GM21367 (cell line): Measurements from ENCODE around the gene FBRSL1.
A peak's percentile ranks its signal among the peaks of the same experiment; 100 is the strongest.
"Not testable (repeated sequence)": the region's sequence is repeated elsewhere in the genome, so short reads cannot be mapped to it uniquely, and the experiment has no call there.

Source experiments
- ATAC-seq: cut with Tn5 transposase; IDR thresholded peaks from one replicate; pipeline ENCODE4 v1.9.1; 2021; ENCODE audit not compliant: unreplicated experiment

The FBRSL1 gene

DNA sequence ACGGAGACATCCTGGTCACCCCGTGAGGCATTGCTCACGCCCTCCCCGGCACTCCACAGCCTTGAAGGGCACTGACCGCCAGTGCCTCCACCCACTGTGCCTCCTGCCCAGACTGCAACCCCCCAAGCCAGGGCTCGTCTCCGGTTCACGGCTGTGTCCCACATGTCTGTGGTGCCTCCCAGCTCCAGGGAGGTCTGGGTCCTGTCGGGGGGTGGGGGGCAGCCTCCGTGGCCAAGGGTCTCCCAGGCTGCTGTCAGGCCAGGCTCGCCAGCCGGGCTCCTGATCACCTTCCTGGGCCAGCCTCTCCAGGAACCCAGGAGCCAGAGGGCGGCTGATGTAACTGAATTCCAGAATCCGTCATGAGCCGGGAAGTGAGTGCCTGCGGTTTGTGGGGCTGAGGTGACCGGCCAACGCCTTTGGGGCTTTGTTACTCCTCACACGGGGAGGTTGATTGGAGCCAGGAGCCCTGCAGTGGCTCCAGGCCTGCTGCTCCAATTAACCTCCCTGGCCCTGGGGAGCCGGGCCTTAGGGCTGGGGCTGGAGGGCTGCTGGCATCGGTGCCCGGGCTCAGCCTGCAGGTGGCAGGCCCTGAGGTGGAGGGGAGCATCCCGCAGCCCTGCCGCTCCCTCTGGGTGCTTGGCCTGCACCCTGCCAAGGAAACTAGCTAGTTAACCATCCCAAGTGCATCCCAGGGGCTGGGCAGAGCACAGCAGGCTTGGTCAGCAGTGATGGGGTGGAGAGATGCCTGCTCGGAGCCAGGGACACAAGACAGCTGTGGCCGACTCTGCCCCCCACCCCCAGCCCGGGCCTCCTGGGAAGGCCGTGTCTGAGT is 36.4 kb upstream of the FBRSL1 start:
- no peak for ATAC-seq

DNA sequence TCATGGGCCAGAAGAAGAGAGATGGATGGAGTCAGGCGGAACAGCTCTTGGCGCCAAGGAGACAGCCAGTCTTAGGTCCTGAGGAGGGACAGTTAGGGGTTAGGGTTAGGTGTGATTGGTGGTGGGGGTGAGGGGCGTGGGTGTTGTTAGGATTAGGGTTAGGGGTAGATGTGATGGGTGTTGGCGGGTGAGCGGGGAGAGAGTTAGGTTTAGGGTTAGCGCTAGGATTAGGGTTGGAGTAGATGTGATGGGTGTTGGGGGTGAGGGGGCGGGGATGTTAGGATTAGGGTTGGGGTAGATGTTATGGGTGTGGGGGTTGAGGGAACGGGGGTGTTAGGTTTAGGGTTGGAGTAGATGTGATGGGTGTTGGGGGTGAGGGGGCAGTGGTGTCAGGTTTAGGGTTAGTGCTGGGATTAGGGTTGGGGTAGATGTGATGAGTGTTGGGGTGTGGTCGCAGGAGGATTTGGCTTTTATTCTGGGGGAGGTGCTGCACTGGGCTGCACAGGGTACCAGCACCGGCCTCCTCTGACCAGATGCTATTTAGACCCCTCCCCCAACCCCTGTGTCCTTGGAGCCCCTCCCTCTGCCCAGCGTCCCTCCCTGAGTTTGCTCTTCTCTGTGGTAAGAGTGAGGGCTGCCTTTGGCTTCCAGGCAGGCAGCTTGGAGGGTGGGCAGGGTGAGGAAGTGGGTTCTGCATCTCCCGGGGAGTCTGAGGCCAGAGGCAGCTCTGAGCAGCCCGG is 35.6 kb upstream of the FBRSL1 start:
- ATAC-seq = no peak

DNA sequence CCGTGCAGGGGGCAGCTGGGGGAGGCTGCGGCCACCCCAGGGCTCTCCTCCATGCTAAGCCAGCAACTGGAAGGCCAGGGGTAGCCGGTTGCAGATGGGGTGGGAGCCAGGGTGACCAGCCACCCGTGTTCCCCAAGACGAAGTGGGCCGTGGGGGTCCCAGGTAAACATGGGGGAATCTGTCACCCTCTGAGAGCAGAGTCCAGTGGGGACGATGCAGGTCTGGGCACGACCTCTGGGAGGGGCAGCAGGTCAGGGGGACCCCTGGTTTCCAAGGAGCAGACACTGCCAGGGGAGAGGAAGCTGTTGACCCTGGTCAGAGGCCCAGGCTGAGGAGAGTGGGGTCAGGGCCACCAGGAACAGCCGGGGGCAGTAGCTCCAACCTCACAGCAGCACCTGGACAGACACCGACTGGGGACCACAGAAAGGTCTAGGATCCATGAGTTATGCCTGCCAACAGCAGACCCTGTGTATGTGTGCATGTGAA is 35.0 kb upstream of the FBRSL1 start:
- no peak for ATAC-seq

DNA sequence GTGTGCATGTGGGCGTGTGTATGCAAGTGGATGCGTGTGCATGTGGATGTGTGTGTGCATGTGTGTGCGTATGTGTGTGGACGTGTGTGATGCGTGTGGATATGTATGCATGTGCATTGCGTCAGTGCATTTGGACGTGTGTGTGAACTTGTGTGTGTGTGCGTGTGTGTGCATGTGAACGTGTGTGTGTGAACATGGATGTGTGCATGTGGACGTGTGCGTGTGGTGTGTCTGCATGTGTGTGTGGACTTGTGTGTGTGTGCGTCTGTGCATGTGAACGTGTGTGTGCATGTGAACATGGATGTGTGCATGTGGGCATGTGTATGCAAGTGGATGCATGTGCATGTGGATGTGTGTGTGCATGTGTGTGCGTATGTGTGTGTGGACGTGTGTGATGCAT is 34.4 kb upstream of the FBRSL1 start:
- no peak for ATAC-seq

DNA sequence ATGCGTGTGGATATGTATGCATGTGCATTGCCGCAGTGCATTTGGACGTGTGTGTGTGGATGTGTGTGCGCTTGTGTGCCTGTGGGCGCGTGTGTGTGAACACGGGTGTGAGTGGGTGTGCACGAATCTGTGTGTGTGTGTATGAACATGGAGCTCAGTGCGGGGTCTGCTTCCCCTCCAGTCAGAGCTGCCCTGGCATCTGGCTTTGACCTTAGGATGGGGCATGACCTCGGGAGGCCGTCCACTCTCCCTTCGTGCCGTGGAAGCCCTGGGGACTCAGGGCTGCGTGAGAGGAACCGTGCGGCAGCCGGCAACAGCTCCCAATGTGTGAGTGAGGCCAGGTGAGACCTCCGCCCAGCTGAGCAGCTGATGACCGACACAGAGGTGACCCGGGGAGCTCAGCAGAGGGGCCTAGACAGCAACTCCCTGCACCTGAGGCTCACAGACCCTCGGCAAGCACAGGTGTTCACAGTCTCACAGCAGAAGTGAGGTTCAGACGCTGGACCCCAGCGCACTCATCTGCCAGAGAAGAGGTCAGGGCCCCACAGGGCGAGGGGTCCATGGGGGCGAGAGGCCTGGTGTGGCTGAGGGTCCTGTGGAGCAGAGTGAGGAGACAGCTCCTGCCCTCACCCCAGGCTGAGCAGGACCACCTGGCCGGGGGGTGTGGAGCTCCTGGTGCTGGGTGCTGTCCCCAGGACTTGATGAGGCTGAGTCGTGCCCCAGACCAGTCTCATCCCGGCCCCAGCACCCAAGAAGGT is 33.6 kb upstream of the FBRSL1 start:
- no peak for ATAC-seq

DNA sequence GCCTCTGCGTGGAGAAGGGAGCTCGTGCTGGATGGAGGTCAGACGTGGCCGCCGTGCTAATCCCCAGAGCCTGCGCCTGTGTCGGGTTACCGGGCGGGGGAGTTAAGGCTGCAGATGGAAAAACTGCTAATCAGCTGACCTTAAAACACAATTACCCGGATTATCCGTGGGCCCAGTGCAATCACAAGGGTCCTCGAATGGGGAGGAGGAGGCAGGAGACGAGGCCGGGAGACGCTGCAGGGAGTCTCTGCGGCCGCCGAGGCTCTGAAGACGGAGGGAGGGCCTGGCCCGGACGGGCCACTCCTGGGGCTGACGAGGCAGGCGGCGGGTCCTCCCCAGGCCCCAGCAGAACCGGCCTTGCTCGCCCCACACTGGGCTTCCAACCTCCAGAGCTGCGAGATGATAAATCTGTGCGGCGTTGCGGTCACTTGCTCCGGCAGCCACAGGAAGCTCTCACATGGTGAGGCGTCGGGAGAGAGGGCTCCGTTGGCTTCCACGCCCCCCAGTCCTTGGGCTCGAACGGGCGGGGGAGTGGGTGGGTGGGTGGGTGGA is 32.9 kb upstream of the FBRSL1 start:
- no peak for ATAC-seq

DNA sequence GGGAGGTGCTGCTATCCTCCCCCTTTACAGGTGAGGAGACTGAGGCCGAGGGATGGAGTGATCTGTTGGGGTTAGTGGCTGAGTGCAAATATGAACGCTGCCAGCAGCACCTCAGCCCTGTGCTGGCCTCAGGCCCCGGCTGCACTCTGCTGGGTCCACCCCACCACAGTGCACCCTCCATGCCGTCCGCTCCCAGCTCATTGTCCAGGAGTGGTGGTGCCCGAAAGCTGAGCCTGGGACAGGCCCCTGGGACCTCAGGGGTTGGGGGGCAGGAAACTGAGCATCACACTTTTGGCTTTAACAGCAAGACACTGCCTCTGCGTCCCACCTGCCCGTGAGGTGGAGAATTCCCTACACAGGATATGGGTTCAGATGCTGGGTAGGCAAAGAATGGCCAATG is 31.5 kb upstream of the FBRSL1 start:
- no peak for ATAC-seq

DNA sequence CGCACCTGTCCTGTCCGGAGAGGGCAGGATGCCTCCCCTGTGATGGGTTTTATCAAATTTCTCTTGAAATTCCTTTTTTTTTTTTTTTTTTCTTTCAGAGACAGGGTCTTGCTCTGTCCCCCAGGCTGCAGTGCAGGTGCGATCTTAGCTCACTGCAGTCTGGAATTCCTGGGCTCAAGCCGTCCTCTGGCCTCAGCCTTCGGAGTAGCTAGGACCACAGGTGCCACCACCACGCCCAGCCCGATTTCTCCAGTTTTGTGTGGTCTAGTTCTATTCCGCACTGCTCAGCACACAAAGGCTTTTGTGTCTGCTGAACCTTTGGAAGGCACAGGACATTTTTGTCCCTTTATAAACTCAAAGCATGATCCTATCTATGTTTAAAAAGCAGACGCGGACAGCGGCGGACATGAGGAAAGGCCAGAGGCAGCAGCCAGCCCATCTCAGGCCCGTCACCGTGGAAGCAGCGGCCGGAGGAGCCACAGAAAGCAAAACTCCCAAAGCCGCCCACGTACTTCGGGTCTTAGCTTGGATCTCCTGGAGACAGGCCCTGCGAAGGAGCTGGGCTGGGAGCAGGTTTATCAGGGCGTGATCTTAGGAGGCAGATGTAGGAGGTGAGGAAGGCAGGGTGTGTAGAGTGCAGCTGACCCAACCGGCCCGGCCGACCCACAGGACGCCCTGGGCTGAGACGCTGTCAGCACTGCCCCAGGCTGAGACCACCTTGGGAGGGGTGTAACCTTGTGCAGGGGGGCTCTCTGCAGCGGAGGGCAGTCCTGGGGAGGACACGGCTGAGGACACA is 30.9 kb upstream of the FBRSL1 start:
- ATAC-seq = no peak

DNA sequence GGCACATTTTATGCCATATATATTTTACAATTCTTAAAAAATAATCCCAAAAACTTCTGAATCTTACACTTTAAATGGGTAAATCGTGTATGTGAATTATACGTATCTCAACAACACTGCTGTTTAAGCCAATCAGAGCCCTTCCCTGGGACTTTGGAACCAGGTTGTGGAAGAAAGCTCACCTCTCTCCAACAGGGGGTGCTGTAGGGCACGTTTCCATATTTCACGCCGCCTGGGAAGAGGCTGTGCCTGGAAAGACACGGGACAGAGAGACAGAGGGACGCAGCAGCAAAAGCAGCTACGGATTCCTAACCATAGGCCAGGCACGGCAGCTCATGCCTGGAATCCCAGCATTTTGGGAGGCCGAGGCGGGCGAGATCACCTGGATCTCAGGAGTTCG is 29.4 kb upstream of the FBRSL1 start:
- ATAC-seq = no peak

DNA sequence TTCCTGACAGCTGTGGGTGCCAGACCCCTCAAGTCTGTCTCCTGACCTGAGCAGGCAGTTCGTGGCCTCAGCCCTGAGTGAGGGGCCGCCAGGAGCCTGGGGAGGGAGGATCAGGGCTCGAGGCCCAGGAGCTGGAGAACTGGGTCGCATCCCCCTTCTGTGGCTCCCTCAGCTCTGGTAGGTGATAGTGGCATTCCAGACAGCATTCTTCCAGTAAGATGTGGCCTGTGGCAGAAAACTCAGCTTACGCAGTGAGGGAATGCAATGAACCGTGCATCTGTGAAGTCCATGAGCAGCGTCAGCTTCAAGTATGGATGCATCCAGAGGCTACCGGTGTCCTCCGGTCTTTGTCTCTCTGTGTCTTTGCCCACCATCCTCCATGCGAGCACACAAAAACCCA is 28.4 kb upstream of the FBRSL1 start:
- no peak for ATAC-seq

DNA sequence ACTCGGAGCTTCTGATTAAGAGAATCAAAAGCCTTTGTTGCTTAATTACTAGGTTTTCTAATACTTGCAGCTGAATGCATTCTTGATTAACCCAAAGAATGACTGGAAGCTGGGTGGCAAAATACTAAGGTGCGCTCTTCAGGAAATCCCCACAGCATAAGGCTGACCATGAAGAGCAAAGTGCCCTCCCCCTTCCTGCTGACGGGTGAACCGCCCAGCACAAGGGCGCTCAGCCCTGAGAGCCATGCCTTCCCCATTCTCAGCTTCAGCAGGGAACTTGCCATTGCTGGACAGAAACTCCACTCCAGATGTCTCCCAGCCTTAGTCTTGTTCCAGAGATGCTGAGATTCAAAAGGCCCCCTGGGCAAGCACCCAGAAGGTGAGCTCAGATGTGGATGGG is 27.2 kb upstream of the FBRSL1 start:
- no peak for ATAC-seq

DNA sequence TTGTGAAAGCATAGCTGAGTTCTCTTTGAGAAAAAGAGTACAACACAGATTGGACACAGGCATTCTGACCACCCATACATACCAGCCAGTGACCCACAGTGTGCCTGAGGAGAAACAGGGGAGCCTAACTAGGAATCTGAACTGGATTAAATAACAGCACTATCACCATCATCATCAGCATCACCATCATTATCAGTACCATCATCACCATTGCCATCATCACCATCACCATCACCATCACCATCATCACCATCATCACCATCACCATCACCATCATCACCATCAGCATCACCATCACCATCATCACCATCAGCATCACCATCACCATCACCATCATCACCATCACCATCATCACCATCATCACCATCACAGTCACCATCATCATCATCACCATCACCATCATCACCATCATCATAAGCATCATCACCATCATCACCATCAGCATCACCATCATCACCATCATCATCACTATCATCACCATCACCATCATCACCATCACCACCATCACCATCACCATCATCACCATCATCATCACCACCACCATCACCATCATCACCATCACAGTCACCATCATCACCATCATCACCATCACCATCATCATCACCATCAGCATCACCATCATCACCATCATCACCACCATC is 26.5 kb upstream of the FBRSL1 start:
- ATAC-seq = not testable (repeated sequence)

DNA sequence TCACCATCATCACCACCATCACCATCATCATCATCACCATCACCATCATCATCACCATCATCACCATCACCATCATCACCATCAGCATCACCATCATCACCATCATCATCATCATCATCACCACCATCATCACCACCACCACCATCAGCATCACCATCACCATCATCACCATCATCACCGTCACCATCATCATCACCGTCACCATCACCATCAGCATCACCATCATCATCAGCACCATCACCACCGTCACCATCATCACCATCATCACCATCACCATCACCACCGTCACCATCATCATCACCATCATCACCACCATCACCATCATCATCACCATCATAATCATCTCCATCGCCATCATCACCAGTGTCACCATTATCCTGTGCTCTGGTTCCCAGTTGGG is 25.6 kb upstream of the FBRSL1 start:
- not testable (repeated sequence) for ATAC-seq

DNA sequence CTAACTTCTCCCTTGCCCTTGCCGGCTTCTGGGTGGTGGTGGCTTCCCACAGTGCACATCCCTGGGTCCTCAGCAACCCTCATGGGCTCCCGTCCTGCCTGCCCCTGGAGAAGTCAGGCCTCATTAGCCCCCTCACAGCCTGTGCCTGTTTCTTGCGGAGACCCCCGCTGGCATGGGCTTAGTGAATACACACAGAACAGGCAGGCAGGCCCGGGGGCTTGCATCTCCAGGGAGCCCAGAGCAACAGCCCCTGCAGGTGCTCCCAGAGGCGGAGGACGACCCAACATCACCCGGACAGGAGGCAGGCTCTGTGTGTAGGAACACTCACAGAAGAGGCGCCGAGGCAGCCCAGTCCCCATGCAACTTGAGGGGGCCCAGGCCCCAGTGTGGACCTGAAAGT is 25.1 kb upstream of the FBRSL1 start:
- ATAC-seq = no peak

DNA sequence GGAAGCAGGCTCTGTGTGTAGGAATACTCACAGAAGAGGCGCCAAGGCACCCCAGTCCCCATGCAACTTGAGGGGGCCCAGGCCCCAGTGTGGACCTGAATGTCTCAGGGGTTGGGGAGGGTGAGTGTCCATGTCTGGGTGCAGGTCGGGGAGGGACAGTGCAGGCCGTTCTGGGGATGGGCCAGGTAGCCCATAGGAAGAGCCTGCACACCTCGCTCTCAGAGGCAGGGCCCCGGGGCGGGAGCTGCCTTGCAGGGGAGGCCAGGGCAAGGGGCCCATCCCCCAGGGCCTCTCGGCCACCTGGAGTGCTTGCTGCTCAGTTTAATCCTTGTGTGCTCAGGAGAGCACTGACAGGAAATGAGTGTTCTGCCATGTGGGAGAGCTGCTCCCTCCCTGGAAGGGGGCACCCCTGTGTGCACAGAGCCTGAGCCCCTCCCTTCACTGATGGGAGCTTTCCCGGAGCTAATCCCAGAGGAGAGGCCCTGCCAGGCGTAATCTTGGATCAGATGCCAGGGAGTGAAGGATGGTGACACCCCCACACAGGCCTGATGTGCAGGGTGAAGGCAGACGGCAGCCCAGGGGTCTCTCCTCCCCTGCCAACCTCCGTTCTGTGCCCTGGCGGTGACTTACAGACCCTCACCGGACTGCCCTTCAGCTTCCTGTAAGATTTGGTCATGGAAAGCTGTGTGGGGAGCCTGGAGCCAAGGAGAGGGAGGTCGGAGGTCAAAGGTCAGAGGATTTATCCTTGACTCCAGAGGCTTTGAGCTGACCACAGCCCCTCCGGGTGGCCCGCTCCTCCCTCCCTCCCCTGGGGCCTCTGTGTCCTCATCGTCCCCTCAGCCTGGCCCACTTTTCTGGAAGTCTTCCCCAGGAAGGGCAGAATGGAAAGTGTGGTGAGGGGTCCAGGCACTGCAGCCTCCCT is 24.4 kb upstream of the FBRSL1 start:
- ATAC-seq = no peak

DNA sequence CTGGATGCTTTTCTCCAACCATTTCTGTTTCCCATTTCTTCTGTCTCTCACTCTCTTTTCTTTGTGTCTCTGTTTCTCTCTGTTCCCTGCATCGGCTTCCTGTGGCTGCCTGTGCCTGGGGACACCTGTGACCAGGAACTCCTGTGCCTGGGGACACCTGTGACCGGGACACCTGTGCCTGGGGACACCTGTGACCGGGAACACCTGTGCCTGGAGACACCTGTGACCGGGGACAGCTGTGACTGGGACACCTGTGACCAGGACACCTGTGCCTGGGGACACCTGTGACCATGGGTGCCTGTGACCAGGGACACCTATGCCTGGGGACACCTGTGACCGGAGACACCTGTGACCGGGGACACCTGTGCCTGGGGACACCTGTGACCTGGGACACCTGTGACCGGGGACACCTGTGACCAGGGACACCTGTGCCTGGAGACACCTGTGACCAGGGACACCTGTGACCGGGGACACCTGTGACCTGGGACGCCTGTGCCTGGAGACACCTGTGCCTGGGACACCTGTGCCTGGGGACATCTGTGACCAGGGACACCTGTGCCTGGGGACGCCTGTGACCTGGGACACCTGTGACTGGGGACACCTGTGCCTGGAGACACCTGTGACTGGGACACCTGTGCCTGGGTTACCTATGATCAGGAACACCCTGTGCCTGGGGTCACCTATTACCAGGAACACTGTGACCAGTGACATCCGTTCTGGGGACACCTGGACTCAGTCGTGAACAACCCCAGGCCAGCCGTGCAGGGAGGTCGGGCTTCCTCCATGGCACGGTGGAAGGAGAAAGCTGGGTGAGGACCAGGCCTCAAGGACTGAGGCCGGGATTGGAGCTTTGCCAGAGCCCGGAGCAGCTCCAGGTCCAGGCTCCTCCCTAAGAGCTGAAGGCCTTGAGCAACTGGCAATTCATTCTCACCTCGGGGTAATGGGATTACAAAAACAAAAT is 23.4 kb upstream of the FBRSL1 start:
- ATAC-seq = no peak

DNA sequence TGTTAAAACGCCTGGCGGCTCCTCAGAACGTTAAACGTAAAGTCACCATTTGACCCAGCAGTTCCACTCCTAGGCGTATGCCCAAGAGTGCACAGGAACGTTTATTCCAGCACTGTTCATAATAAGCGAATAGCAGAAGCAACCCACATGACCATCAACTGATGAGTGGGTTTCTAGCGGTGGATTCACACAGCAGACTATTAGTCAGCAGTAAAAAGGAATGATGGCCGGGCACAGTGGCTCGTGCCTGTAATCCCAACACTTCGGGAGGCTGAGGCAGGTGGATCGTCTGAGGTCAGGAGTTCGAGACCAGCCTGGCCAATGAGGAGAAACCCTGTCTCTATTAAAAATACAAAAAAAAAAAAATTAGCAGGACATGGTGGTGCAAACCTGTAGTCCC is 22.4 kb upstream of the FBRSL1 start:
- ATAC-seq = no peak

DNA sequence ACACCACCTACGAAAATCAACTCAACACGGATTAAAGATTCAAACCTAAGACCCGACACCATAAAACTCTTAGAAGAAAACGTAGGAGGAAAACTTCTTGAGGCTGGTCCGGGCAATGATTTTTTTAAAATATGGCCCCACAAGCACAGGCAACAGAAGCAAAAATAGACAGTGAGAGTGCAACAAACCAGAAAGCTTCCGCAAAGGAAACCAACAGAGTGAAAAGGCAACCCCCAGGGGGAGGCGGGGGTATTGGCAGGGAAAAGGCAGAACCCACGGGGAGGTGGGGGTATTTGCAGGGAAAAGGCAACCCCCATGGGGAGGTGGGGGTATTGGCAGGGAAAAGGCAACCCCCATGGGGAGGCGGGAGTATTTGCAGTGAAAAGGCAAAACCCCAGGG is 20.5 kb upstream of the FBRSL1 start:
- peak; percentile 56 for ATAC-seq
